HG03139 (cell line): ENCODE data around the gene STAM2.
"Not testable (repeated sequence)": the region's sequence is repeated elsewhere in the genome, so short reads cannot be mapped to it uniquely, and the experiment has no call there.

Experiments used
- ATAC-seq: cut with Tn5 transposase; IDR thresholded peaks from one replicate; pipeline ENCODE4 v1.9.1; 2021; ENCODE audit not compliant: unreplicated experiment

The STAM2 gene

DNA sequence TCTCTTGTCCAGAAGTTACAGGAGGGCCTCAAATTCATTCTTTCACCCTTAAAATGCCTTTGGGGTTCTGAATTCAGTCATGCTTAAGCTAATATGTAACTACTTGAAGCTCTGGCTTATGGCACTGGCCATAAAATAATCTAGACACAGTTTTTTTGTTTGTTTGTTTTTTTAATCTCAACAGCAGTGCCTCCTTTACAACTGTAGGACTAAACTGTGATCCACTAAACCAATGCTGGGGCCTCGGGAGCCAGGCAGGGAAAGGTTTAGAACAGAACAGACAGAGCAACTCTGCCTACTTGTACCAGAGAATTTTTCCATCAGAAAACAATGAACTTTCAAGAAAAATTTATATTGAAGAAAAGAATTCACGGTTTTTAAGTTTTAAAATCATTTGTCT, 1.7 kb downstream of the STAM2 start:
- no peak for ATAC-seq

DNA sequence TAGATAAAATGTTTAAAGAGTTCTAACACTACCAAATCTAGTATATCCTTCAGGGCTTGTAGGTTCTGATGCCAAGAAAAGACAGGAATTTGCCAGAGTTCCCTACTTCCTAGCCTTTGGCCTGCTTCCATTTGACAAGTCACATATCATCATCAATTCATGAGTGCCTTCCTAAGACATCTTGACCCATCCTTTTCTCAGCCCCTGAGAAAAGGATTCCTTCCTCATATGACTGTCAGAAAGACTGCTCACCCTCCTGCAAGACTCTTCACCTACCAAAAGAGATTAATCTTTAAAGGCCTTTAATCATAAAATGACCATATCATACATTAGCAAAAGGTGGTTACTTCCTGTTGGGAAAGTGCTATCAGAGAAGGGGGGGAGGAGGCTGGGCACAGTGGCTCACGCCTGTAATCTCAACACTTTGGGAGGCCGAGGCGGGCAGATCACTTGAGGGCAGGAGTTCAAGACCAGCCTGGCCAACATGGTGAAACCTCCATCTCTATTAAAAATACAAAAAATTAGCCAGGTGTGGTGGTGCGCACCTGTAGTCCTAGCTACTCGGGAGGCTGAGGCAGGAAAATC, 3.3 kb downstream of the STAM2 start:
- not testable (repeated sequence) for ATAC-seq

DNA sequence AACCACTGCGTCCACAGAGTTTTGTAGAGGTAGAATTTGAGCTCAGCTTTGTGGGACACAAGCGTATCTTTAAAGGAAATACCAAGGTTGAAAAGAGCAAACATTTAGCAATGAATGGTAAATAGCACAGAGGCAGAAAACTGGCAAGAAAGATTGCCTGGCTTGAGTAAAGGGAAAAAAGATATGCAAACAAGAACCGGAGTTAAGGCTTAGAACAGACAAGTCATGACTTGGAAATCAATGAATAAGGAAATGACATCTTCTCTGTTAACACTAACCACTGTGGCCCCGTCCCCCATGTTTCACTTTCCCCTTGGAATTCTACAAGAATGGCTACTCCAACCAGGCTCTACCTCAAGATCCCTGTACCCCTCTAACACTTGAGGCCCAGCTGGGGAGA, 3.8 kb downstream of the STAM2 start:
- ATAC-seq = no peak

DNA sequence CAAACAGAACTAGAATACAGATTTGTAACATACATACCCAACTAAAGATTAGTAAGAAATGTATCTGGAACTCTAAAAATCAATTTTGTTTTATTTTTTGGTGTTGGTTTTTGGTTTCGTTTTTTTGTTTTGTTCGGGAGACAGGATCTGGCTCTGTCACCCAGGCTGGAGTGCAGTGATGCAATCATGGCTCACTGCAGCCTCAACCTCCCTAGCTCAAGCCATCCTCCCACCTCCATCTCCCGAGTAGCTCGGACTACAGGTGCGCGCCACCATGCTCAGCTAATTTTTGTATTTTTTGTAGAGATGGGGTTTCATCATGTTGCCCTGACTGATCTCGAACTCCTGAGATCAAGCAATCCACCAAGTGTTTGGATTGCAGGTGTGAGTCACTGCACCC, 6.4 kb downstream of the STAM2 start:
- ATAC-seq = not testable (repeated sequence)

DNA sequence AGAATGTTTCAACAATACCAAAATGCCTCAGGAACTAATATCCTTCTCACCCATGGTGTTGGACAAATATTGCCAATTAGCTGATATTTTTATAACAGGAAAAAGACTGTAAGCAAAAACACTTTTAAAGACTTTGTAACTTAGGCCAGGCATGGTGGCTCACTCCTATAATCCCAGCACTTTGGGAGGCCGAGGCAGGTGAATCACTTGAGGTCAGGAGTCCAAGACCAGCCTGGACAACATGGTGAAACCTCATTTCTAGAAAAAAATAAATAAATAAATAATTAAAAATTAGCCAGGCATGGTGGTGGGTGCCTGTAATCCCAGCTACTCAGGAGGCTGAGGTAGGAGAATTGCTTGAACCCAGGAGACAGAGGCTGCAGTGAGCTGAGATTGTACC, 8.1 kb downstream of the STAM2 start:
- not testable (repeated sequence) for ATAC-seq

DNA sequence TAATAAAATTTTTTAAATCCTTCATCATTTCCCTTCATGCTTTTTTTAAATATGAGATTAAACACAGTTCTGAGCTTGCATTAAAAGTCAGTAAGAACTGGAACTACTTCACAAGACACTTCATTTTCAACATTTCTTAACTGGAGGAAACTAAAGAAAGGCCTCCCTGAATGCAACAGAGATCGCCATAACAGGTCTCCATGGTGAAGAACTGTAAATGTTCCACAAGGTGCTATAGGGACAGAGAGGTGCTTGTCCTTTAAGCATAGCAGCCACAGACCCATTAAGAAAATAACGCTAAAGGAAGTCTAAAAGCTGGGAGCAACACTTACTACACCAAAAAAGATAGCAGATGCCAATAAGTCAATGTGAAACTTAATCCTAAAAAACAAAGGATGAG, 8.5 kb downstream of the STAM2 start:
- ATAC-seq = no peak

DNA sequence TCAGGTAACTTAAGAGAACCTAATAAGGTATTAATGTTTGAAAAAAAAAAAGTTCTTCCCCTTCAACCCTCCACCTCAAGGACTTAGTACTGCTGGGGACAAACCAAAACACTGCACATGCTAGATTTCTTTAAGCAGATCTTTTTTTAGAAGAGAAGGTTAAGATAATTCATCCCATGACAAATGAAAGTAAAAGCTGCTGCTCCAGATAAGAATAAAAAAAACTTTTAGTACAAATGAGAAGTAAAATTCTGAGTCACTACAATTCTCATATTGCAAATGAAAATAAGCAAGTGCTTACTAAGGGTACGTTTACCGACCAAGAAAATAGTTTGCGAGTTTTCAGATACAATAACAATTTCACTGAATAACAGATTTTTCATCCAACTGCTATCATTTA, 8.9 kb downstream of the STAM2 start:
- ATAC-seq = peak; percentile 54

DNA sequence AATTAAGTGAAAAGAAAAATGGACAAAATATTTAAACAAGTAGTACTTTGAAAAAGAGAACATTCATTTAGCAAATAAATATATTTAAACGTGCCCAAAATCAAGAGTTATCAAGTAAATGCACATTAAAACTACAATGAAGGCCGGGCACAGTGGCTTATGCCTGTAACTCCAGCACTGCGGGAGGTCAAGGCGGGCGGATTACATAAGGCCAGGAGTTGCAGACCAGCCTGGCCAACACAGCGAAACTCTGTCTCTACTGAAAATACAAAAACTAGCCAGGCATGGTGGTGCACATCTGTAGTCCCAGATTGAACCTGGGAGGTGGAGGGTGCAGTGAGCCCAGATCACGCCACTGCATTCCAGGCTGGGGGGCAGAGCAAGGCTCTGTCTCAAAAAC, 9.8 kb downstream of the STAM2 start:
- no peak for ATAC-seq

DNA sequence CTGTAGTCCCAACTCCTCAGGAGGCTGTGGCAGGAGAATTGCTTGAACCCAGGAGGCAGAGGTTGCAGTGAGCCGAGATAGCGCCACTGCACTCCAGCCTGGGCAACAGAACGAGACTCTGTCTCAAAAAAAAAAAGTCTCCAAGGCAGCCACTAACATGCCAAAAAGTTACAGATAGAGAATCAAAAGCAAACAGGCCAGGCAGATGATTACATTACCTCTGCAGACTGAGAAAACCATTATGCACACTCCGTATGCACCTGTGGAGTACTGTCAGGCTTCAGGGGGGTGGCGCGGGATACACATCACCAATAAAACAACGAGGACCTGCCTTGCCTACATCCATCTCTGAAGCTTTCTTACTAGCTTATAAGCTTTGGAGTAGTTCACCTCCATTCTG, 10.3 kb downstream of the STAM2 start:
- ATAC-seq = no peak

DNA sequence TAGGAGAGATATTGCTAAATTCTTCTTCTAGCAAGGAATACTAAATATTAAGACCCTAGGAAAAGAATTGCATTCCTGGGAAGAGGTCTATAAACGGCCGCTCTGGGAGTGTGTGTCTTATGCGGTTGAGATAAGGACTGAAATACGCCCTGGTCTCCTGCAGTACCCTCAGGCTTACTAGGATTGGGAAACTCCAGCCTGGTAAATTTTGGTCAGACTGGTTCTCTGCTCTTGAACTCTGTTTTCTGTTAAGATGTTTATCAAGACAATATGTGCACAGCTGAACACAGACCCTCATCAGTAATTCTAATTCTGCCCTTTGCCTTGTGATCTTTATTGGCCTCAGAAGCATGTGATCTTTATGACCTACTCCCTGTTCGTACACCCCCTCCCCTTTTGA, 11.9 kb downstream of the STAM2 start:
- ATAC-seq = not testable (repeated sequence)

DNA sequence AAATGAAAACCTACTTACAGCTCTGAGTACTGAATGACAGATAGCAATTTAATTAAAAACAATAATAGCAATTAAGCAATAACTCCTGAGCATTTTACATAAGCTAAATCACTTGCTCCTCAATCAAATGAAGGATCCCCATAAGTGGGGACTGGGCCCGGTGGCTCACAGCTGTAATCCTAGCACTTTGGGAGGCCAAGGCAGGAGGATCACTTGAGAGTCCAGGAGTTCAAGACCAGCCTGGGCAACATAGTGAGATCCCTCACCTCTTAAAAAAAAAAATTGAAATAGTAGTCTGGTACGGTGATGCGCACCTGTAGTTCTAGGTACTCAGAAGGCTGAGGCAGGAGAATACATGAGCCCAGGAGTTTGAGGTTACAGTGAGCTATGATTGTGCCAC, 13.4 kb downstream of the STAM2 start:
- no peak for ATAC-seq

DNA sequence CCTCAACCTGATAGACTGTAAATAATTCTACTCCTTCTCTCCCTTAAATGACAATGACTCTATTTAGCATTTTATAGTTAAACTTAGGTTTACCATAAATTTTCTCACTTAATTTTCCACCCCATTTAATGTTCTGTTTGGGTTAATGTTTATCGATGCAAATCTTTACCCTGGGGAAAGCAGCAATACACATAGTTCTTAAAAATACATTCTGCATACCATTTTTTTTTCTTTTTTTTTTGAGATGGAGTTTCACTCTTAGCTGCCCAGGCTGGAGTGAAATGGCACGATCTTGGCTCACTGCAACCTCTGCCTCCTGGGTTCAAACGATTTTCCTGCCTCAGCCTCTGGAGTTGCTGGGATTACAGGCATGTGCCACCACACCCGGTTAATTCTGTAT, 14.0 kb downstream of the STAM2 start:
- ATAC-seq = peak; percentile 46

DNA sequence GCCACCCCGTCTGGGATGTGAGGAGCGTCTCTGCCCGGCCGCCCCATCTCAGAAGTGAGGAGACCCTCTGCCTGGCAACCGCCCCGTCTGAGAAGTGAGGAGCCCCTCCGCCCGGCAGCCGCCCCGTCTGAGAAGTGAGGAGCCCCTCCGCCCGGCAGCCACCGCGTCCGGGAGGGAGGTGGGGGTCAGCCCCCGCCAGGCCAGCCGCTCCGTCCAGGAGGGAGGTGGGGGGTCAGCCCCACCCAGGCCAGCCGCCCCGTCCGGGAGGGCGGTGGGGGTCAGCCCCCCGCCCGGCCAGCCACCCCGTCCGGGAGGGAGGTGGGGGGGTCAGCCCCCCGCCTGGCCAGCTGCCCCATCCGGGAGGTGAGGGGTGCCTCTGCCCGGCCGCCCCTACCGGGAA, 15.2 kb downstream of the STAM2 start:
- ATAC-seq = not testable (repeated sequence)

DNA sequence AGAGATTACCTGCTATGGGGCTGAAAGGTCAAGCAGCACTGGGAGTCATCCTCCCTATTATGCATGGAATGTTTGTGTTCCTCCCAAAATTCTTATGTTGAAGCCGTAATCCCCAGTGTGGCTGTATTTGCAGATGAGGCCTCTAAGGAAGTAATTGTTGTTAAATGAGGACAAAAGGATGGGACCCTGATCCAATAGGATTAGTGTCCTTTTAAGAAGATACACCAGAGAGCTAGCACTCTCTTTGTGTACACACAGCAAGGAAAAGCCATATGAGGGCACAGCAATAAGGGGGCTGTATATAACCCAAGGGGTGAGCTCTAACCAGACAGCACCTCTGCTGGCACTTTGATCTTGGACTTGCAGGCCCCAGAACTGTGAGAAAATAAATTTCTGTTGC, 18.3 kb downstream of the STAM2 start:
- no peak for ATAC-seq

DNA sequence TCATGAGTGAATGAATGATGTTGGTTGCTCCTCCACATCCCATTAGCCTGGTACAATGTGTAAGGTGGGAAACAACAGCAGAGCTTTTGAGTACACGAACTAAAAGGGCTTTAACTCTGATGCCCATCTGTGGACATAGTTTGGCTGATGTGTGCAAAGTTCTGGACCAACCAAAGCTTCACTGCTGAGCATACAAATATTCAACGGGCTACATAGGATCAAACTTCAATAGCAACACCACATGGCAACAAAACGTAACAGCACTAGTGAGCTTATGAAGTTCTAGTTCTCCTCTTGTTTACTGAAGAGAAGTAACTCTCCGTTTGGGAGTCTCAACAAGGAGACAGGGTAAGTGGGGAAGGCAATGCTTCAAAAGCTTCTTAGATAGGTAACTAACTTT, 20.4 kb downstream of the STAM2 start:
- no peak for ATAC-seq

DNA sequence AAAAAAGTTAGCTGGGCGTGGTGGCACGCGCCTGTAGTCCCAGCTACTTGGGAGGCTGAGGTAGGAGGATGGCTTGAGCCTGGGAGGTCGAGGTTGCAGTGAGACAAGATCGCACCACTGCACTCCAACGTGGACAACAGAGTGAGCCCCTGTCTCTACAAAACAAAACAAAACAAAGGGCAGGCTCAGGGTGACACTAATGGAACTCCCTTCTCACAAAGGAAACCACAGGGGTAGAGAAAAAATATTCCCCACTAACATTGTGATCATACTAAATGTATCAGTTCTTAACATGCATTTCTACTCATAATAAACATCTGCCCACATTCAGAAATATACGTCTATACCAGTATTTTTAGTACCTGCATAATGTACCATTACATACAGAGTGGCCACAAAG, 21.1 kb downstream of the STAM2 start:
- ATAC-seq = no peak

DNA sequence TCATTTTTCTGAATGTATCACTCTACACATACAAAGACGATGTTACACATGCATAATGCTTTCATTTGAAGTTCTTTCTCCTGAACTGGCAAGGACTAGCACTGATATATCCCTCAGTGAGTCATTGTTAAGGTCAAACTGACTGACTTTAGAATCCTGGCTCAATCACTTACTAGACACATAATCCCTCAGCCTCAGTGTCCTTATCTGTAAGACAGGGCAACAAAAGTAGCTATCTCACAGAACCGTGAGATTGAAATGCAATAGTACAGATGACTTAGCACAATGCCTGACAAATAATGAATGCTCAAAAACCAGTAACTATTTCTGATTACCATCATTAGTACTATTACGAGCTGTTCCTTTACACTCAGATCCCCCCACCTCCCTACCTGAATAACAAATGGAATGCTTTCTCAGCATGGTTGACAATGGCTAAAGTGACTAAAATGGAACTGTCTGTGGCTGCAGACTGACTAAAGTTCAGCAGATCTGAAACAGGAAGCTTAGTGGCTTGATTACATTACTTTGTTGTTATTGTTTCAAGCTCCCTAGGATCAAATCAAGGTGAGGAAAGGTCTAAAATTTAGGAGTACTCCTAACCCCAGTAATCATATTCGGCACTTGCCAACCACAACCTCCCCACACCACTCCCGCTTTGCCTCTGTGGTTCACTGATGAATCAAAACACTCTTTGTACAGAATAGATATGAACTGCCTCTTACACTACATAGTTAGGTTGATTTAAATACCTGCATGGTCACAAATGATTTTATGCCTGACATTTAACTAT, 40.9 kb downstream of the STAM2 start:
- peak; percentile 72 for ATAC-seq

DNA sequence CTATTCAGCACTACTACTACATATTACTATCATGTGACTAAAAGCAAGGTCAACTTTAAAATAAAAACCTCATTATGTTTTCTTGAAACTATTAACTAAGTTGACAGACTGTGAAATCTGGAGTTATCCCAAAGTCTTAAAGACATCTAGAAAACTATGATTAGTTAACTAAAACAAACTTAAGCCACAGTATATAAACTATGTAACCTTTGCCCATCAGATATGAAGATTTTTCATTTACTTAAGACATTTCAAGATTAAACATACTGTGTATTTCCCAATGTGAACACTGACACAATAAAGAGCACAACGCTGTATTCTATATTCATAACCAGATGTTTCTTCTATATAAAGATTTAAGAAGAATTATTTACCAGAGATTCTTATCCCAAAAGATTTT, 43.3 kb downstream of the STAM2 start:
- ATAC-seq = no peak

DNA sequence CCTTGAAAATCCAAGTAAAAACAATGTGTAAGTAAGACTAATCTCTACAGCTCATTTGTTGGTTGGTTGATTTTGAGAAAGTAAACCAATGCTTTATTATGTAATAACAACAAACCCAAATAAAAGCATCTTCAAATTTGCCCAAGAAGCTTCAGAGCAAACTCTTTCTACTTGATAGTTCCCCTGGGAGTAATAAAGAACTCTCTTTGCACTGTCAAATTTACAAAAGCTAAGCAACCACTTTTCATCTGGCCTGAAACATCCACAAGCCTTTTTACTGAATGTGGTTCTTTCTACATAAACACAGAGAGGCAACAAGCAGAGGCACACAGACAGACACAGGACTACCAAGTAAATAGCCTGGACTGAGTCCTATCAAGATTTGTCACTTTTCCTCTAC, 47.9 kb downstream of the STAM2 start:
- no peak for ATAC-seq

DNA sequence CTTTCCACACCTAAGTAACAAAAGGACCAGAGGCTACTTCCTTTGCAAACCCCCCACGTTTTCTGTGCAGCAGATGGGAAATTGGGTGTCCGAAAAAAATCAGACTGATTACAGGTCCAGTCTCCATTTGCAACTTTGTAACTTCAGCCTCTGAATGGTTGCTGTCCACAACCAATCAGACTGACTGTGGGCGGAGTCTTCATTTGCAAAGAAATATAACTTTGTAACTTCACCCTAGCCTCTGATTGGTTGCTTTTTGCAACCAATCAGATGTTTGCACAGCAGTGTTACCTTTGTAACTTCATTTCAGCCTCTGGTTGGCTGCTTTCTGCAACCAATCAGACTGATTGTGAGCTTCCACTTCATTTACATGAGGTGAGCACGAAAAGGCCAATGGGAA, 48.9 kb downstream of the STAM2 start:
- no peak for ATAC-seq

DNA sequence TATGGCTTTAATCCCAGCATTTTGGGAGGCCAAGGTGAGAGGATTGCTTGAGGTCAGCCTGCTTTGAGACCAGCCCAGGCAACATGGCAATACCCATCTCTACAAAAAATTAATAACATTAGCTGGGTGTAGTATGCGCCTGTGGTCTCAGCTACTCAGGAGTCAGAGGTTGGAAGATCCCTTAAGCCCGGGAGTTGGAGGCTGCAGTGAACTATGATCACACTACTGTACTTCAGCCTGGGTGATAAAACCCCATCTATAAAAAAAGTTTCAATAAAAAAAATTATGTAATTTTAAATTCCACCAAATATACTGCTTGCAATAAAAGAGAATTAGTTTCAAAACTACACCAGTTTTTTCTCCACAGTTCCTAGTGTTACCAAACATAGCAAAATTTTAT, 53.4 kb downstream of the STAM2 start:
- no peak for ATAC-seq

DNA sequence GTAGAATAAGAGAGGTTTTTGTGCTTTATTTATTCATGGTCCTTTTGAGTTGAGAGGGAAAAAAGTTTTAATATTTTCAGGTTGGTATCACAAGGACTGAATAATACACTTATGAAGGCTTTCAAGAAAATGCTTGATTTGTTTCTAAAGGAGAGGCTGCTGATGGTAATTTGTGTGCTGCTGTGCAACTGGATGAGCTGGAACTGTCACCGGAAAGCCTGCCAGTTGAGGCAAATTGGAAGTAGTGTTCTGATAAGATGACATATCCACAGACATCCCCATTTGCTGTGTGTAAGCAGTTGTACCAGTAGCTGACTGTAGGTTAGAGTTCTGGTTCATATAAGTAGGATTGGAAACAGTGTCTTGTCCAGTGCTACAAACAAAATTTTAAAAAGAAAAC, 55.1 kb downstream of the STAM2 start:
- no peak for ATAC-seq

DNA sequence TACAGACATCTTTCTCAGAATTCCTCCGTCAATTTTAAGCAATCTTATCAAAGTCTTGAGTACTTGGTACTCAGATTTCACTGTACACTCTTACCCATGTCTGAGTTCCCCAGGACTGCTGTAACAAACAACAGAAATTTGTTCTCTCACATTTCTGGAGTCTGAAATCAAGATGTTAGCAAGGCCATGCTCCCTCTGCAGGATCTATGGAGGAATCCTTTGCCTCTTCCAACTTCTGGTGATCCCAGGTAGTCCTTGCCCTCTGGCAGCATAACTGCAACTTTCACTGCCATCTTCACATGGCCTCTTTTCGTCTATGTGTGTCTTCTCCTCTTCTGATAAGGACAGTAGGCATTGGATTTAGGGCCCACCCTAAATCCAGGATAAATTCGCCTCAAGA, 59.6 kb downstream of the STAM2 start:
- ATAC-seq = no peak
